Progenitor cell of endocrine pancreas (in vitro differentiated cells): ENCODE data around the gene SLC17A7. TPM values are rescaled to one million over a fixed set of nuclear protein-coding genes. Genes with fewer than 3 reads are reported as not detected.
"Not testable (repeated sequence)": the region's sequence is repeated elsewhere in the genome, so short reads cannot be mapped to it uniquely, and the experiment has no call there.

Experiments
- DNase-seq: peaks from one replicate; pipeline ENCODE4 v3.0.0; 2021; ENCODE audit warnings: low spot score; ENCODE audit not compliant: unreplicated experiment
- H3K27ac Mint-ChIP-seq: 2 replicates; pipeline ENCODE4 v1.8.0; 2021; ENCODE audit warnings: mild to moderate bottlenecking, moderate library complexity, mixed read lengths
- H3K27me3 Mint-ChIP-seq: 2 replicates; pipeline ENCODE4 v1.8.0; 2021; ENCODE audit warnings: mixed read lengths
- H3K36me3 Mint-ChIP-seq: 2 replicates; pipeline ENCODE4 v1.8.0; 2022; ENCODE audit warnings: mixed read lengths; ENCODE audit not compliant: insufficient read depth
- H3K4me1 Mint-ChIP-seq: 2 replicates; pipeline ENCODE4 v1.8.0; 2021; ENCODE audit warnings: low read depth, mixed read lengths
- H3K4me3 Mint-ChIP-seq: 2 replicates; pipeline ENCODE4 v1.8.0; 2021; ENCODE audit warnings: low read depth, mild to moderate bottlenecking, moderate library complexity, mixed read lengths
- H3K9me3 Mint-ChIP-seq: 2 replicates; pipeline ENCODE4 v1.8.0; 2021; ENCODE audit warnings: low read depth, mixed read lengths
- CTCF ChIP-seq: fragments of 200-600 bp; sonication (generic); IDR thresholded peaks from one replicate; pipeline ENCODE4 v1.5.0; 2021; ENCODE audit warnings: antibody characterized with exemption, mild to moderate bottlenecking; ENCODE audit not compliant: unreplicated experiment
- total RNA-seq: library from RNA; stranded (reverse); gene quantifications from 2 replicates; pipeline ENCODE4 v1.2.1, GENCODE V29; 2021

The SLC17A7 gene
- total RNA-seq, 1 donor from 2014 or later: 0.29 TPM

GRCh38 chr19:49447485-49448431 lies 6.4 kb upstream of the SLC17A7 start:
- DNase-seq: no peak
- Mint-ChIP-seq H3K4me1 (peaks cover 7% of the 10 kb centered on the region), H3K27me3 (no peaks in the 10 kb centered on the region), H3K27ac (no peak overlapping the region), H3K4me3 (no peak overlapping the region), H3K36me3 (peaks cover 7% of the 10 kb centered on the region), H3K9me3 (no peaks in the 10 kb centered on the region)
- TF ChIP-seq CTCF: no peak

GRCh38 chr19:49445997-49446396 lies 4.7 kb upstream of the SLC17A7 start:
- Mint-ChIP-seq H3K27ac (peak overlapping the region; percentile 79), H3K4me1 (peaks cover 4% of the 10 kb centered on the region), H3K4me3 (no peak overlapping the region), H3K36me3 (peaks cover 7% of the 10 kb centered on the region), H3K9me3 (no peaks in the 10 kb centered on the region), H3K27me3 (peaks cover 14% of the 10 kb centered on the region)
- TF ChIP-seq CTCF: no peak
- no peak for DNase-seq

- H3K27ac Mint-ChIP-seq, H3K4me3 Mint-ChIP-seq: not testable (repeated sequence)
- peaks cover 32% of the 10 kb centered on the region for H3K27me3 Mint-ChIP-seq
These were observed 2.9 kb upstream of the SLC17A7 start for GRCh38 chr19:49444100-49444700.

GRCh38 chr19:49443366-49444099 lies 2.2 kb upstream of the SLC17A7 start:
- H3K27me3 Mint-ChIP-seq: peaks cover 39% of the 10 kb centered on the region
- peaks cover 6% of the 10 kb centered on the region for H3K36me3 Mint-ChIP-seq
- peaks cover 4% of the 10 kb centered on the region for H3K4me1 Mint-ChIP-seq
- no peaks in the 10 kb centered on the region for H3K9me3 Mint-ChIP-seq
- peak; percentile 75 for TF ChIP-seq CTCF
- DNase-seq: peak; percentile 93
- H3K4me3 Mint-ChIP-seq: peak overlapping the region; percentile 75
- H3K27ac Mint-ChIP-seq: peak overlapping the region; percentile 87

More at GRCh38 chr19:49444100-49444700, 2.9 kb upstream of the SLC17A7 start:
- H3K4me1 Mint-ChIP-seq, H3K36me3 Mint-ChIP-seq, H3K9me3 Mint-ChIP-seq, DNase-seq: not testable (repeated sequence)

GRCh38 chr19:49442771-49443365 lies 1.5 kb upstream of the SLC17A7 start:
- Mint-ChIP-seq H3K36me3 (peaks cover 2% of the 10 kb centered on the region), H3K4me3 (peak overlapping the region; percentile 75), H3K4me1 (peaks cover 4% of the 10 kb centered on the region), H3K27ac (peak overlapping the region; percentile 87), H3K9me3 (no peaks in the 10 kb centered on the region), H3K27me3 (peaks cover 45% of the 10 kb centered on the region)
- no peak for TF ChIP-seq CTCF
- peak; percentile 71 for DNase-seq
